Measurements from ENCODE around the gene LEMD2.
"Not testable (repeated sequence)": the region's sequence is repeated elsewhere in the genome, so short reads cannot be mapped to it uniquely, and the experiment has no call there.

Gene LEMD2

GRCh38 chr6:33788694-33789549, at the start of gene LEMD2:
Gene LEMD2 (minus strand): TSS chr6:33789130. CDS start chr6:33789116, 14 bp downstream.
- peak; percentile 87 to 88 for DNase-seq (ENCODE audit: low read depth in 1 of 2, low spot score in 1 of 2)

GRCh38 chr6:33837971-33838665, 49.2 kb upstream of the LEMD2 start:
- no peak for DNase-seq (ENCODE audit: low read depth in 1 of 2, low spot score in 1 of 2)

GRCh38 chr6:33836806-33837469, 48.0 kb upstream of the LEMD2 start:
- DNase-seq (ENCODE audit: low read depth in 1 of 2, low spot score in 1 of 2) = no peak

- DNase-seq (ENCODE audit: low read depth in 1 of 2, low spot score in 1 of 2) = no peak
These were observed 45.8 kb upstream of the LEMD2 start for GRCh38 chr6:33834401-33835392.

- DNase-seq (ENCODE audit: low read depth in 1 of 2, low spot score in 1 of 2) = no peak
These were observed 44.7 kb upstream of the LEMD2 start for GRCh38 chr6:33833599-33833998.

GRCh38 chr6:33832831-33833230, 43.9 kb upstream of the LEMD2 start:
- DNase-seq (ENCODE audit: low read depth in 1 of 2, low spot score in 1 of 2) = not testable (repeated sequence)

GRCh38 chr6:33831725-33832124, 42.8 kb upstream of the LEMD2 start:
- not testable (repeated sequence) for DNase-seq (ENCODE audit: low read depth in 1 of 2, low spot score in 1 of 2)

GRCh38 chr6:33830635-33831240, 41.8 kb upstream of the LEMD2 start:
- DNase-seq (ENCODE audit: low read depth in 1 of 2, low spot score in 1 of 2) = no peak

GRCh38 chr6:33828764-33829731, 40.1 kb upstream of the LEMD2 start:
- DNase-seq (ENCODE audit: low read depth in 1 of 2, low spot score in 1 of 2) = no peak

GRCh38 chr6:33828452-33828763, 39.5 kb upstream of the LEMD2 start:
- no peak for DNase-seq (ENCODE audit: low read depth in 1 of 2, low spot score in 1 of 2)

- no peak for DNase-seq (ENCODE audit: low read depth in 1 of 2, low spot score in 1 of 2)
These were observed 38.9 kb upstream of the LEMD2 start for GRCh38 chr6:33827546-33828451.

GRCh38 chr6:33826537-33826936, 37.6 kb upstream of the LEMD2 start:
- no peak for DNase-seq (ENCODE audit: low read depth in 1 of 2, low spot score in 1 of 2)

- no peak for DNase-seq (ENCODE audit: low read depth in 1 of 2, low spot score in 1 of 2)
These were observed 35.7 kb upstream of the LEMD2 start for GRCh38 chr6:33824461-33825154.

GRCh38 chr6:33823806-33824205, 34.9 kb upstream of the LEMD2 start:
- no peak for DNase-seq (ENCODE audit: low read depth in 1 of 2, low spot score in 1 of 2)

GRCh38 chr6:33822575-33823395, 33.9 kb upstream of the LEMD2 start:
- DNase-seq (ENCODE audit: low read depth in 1 of 2, low spot score in 1 of 2) = no peak

- DNase-seq (ENCODE audit: low read depth in 1 of 2, low spot score in 1 of 2) = no peak
These were observed 32.0 kb upstream of the LEMD2 start for GRCh38 chr6:33820784-33821520.
